HepG2 (cell line): ENCODE data around the gene EIF2AK2. TPM values are rescaled to one million over a fixed set of nuclear protein-coding genes. Genes with fewer than 3 reads are reported as not detected.

Source experiments
- CHD4 ChIP-seq: fragments of 200-600 bp; sonication (generic); IDR thresholded peaks from 2 replicates; pipeline ENCODE4 v1.7.0; 2017; ENCODE audit warnings: mild to moderate bottlenecking, low read length, borderline replicate concordance
- FOXJ3 ChIP-seq: sonication (generic); formaldehyde crosslinking; IDR thresholded peaks from 2 replicates; pipeline ENCODE4 v1.4.0; 2020; ENCODE audit warnings: missing genetic modification reagents, mild to moderate bottlenecking, borderline replicate concordance
- HNF1A ChIP-seq, 2 experiments: sonication (generic) in 1 of 2; formaldehyde crosslinking in 1 of 2; IDR thresholded peaks; 2 replicates each; pipeline versions ENCODE4 v1.4.0 to v1.6.1; 2016 to 2020; ENCODE audit warnings: borderline replicate concordance in 1 of 2, low read depth in 1 of 2, mild to moderate bottlenecking in 1 of 2, missing genetic modification reagents in 1 of 2
- RXRB ChIP-seq: IDR thresholded peaks from 2 replicates; pipeline ENCODE4 v1.6.1; 2016; ENCODE audit warnings: borderline replicate concordance, missing genetic modification reagents, missing compliant biosample characterization
- THAP11 ChIP-seq: IDR thresholded peaks from 2 replicates; pipeline ENCODE4 v1.6.1; 2016; ENCODE audit warnings: missing biosample characterization, missing genetic modification reagents
- ZBTB40 ChIP-seq, 2 experiments: fragments of 450-650 bp in 1 of 2; sonication (generic) in 1 of 2; formaldehyde crosslinking in 1 of 2; IDR thresholded peaks; 2 replicates each; pipeline versions ENCODE4 v1.6.1 to v1.8.0; 2016 to 2022; ENCODE audit warnings: antibody characterized with exemption in 1 of 2, mild to moderate bottlenecking in 1 of 2, missing genetic modification reagents in 1 of 2
- ZMAT5 ChIP-seq: sonication (generic); formaldehyde crosslinking; IDR thresholded peaks from 2 replicates; pipeline ENCODE4 v1.5.0; 2020; ENCODE audit warnings: mild to moderate bottlenecking, low read depth, missing genetic modification reagents, borderline replicate concordance
- ZNF710 ChIP-seq: sonication (generic); formaldehyde crosslinking; IDR thresholded peaks from 2 replicates; pipeline ENCODE4 v1.5.0; 2020; ENCODE audit warnings: mild to moderate bottlenecking, missing genetic modification reagents, borderline replicate concordance
- ZNF776 ChIP-seq: sonication (generic); formaldehyde crosslinking; IDR thresholded peaks from 2 replicates; pipeline ENCODE4 v1.4.0; 2020; ENCODE audit warnings: mild to moderate bottlenecking, missing genetic modification reagents
- ZSCAN22 ChIP-seq: sonication (generic); formaldehyde crosslinking; IDR thresholded peaks from 2 replicates; pipeline ENCODE4 v1.4.0; 2020; ENCODE audit warnings: mild to moderate bottlenecking, missing genetic modification reagents
- polyA plus RNA-seq, 8 experiments: library from polyadenylated mRNA; depleted of rRNA in 3 of 8; stranded (reverse) in 7 of 8; unstranded in 1 of 8; fragments of >200 nt; fragmentation: Illumina TruSeq in 4 of 8; extraction: Trizol in 4 of 8; gene quantifications; 2 replicates each; pipeline versions ENCODE4 v1.2.1 to v1.2.3, GENCODE V29; 2011 to 2016; ENCODE audit warnings: low read depth in 4 of 8, missing spikeins in 1 of 8, mixed read lengths in 1 of 8; ENCODE audit not compliant: insufficient read depth in 1 of 8
- total RNA-seq, 5 experiments: library from RNA; depleted of rRNA; stranded (reverse); fragments of >200 nt; fragmentation: Illumina TruSeq; extraction: Trizol; gene quantifications; 2 replicates each; pipeline ENCODE4 v1.2.3, GENCODE V29; 2016; ENCODE audit warnings: low read depth in 1 of 5

EIF2AK2 gene
- total and polyA plus RNA-seq, 2 of the 13 experiments (the other 11 are each of a cell fraction or from before 2014, with no cell fraction given) = 10.2 to 26.1 TPM

- no peak for TF ChIP-seq ZBTB40 (IDR thresholded peaks at IDR 0.05)
- TF ChIP-seq ZBTB40 (CRISPR knock-in tag; IDR thresholded peaks at IDR 0.05) = 0 out of 2 replicates have a peak, but pooled peaks have one; percentile 45
- no peak for TF ChIP-seq HNF1A (IDR thresholded peaks at IDR 0.05; ENCODE audit: low read depth)
- TF ChIP-seq HNF1A (CRISPR knock-in tag; IDR thresholded peaks at IDR 0.05; ENCODE audit: borderline replicate concordance) = peak; percentile 28; the same call in 1 of the 2 replicates
- 0 out of 2 replicates have a peak, but pooled peaks have one; percentile 75 for TF ChIP-seq ZNF710 (CRISPR knock-in tag)
- peak; percentile 81 for TF ChIP-seq THAP11 (CRISPR knock-in tag)
- TF ChIP-seq ZSCAN22 (CRISPR knock-in tag) = no peak
- TF ChIP-seq CHD4 = no peak
- TF ChIP-seq ZNF776 (CRISPR knock-in tag) = peak; percentile 94
- TF ChIP-seq ZMAT5 (CRISPR knock-in tag) = no peak
- TF ChIP-seq FOXJ3 (CRISPR knock-in tag) = peak; percentile 83; the same call in 1 of the 2 replicates
- TF ChIP-seq RXRB = peak; percentile 57; the same call in 1 of the 2 replicates
These were observed 72.6 kb downstream of the EIF2AK2 start, which contains the start of the genes GPATCH11 and HEATR5B (continued) for GRCh38 chr2:37083873-37084794.
